Neural cell (in vitro differentiated cells): ENCODE measurements around the gene BICDL1.

Source experiments
- EP300 ChIP-seq: fragments of 450-650 bp; conservative IDR thresholded peaks from 2 replicates; pipeline ENCODE4 v1.6.1; 2014; ENCODE audit warnings: antibody characterized with exemption, mild to moderate bottlenecking, moderate library complexity; ENCODE audit not compliant: poor library complexity, severe bottlenecking
- EZH2 ChIP-seq: fragments of 200-600, 300-800 bp; shearing (Covaris generic), sonication (generic); IDR thresholded peaks from 2 replicates; pipeline ENCODE4 v1.6.1; 2014; ENCODE audit warnings: antibody characterized with exemption, low read length, borderline replicate concordance, mild to moderate bottlenecking; ENCODE audit not compliant: insufficient read depth, poor library complexity, severe bottlenecking
- POLR2AphosphoS5 ChIP-seq: IDR thresholded peaks from 2 replicates; pipeline ENCODE4 v1.6.1; 2012
- RAD21 ChIP-seq: fragments of 450-650 bp; conservative IDR thresholded peaks from 2 replicates; pipeline ENCODE4 v1.6.1; 2014; ENCODE audit warnings: antibody characterized with exemption, mild to moderate bottlenecking, moderate library complexity
- SMC3 ChIP-seq: fragments of 450-650 bp; conservative IDR thresholded peaks from 2 replicates; pipeline ENCODE4 v1.6.1; 2014; ENCODE audit warnings: antibody characterized with exemption, mild to moderate bottlenecking, moderate library complexity; ENCODE audit not compliant: poor library complexity
- TAF1 ChIP-seq: IDR thresholded peaks from 2 replicates; pipeline ENCODE4 v1.6.1; 2012; ENCODE audit warnings: low read depth
- TF ChIP-seq, protein P1 (sequence below): fragments of 450-650 bp; IDR thresholded peaks from 2 replicates; pipeline ENCODE4 v1.5.1; 2014; ENCODE audit warnings: antibody characterized with exemption, mild to moderate bottlenecking, moderate library complexity; ENCODE audit not compliant: poor library complexity, severe bottlenecking
- TF ChIP-seq, protein P2 (sequence below): IDR thresholded peaks from 2 replicates; pipeline ENCODE4 v1.6.1; 2012; ENCODE audit warnings: borderline replicate concordance

DNA sequence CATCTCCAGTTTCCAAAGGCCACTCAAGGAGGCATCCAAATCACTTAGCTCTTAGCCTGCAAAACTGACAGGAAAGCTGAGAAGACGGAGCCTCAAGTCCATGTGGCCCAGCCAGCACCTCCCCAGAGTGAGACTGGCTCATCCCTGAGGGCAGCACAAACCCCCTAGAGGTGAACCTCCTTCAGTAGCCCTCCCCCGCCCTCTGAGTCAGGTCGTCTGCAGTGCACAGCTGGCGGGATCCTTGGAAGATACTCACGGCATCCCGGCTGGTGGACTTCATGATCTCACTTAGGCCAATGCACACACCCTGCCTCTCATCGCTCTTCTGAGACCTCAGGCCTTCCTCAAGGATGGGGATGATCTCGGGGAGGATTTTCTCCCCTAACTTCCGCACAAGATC, 151.6 kb downstream of the BICDL1 start:
- TF ChIP-seq, protein P1, sequence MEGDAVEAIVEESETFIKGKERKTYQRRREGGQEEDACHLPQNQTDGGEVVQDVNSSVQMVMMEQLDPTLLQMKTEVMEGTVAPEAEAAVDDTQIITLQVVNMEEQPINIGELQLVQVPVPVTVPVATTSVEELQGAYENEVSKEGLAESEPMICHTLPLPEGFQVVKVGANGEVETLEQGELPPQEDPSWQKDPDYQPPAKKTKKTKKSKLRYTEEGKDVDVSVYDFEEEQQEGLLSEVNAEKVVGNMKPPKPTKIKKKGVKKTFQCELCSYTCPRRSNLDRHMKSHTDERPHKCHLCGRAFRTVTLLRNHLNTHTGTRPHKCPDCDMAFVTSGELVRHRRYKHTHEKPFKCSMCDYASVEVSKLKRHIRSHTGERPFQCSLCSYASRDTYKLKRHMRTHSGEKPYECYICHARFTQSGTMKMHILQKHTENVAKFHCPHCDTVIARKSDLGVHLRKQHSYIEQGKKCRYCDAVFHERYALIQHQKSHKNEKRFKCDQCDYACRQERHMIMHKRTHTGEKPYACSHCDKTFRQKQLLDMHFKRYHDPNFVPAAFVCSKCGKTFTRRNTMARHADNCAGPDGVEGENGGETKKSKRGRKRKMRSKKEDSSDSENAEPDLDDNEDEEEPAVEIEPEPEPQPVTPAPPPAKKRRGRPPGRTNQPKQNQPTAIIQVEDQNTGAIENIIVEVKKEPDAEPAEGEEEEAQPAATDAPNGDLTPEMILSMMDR: no peak
- no peak for TF ChIP-seq EP300
- no peak for TF ChIP-seq POLR2AphosphoS5
- no peak for TF ChIP-seq RAD21
- no peak for TF ChIP-seq TAF1
- no peak for TF ChIP-seq SMC3
- TF ChIP-seq EZH2: no peak
- TF ChIP-seq, protein P2, sequence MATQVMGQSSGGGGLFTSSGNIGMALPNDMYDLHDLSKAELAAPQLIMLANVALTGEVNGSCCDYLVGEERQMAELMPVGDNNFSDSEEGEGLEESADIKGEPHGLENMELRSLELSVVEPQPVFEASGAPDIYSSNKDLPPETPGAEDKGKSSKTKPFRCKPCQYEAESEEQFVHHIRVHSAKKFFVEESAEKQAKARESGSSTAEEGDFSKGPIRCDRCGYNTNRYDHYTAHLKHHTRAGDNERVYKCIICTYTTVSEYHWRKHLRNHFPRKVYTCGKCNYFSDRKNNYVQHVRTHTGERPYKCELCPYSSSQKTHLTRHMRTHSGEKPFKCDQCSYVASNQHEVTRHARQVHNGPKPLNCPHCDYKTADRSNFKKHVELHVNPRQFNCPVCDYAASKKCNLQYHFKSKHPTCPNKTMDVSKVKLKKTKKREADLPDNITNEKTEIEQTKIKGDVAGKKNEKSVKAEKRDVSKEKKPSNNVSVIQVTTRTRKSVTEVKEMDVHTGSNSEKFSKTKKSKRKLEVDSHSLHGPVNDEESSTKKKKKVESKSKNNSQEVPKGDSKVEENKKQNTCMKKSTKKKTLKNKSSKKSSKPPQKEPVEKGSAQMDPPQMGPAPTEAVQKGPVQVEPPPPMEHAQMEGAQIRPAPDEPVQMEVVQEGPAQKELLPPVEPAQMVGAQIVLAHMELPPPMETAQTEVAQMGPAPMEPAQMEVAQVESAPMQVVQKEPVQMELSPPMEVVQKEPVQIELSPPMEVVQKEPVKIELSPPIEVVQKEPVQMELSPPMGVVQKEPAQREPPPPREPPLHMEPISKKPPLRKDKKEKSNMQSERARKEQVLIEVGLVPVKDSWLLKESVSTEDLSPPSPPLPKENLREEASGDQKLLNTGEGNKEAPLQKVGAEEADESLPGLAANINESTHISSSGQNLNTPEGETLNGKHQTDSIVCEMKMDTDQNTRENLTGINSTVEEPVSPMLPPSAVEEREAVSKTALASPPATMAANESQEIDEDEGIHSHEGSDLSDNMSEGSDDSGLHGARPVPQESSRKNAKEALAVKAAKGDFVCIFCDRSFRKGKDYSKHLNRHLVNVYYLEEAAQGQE: no peak
